DND-41 (cell line): ENCODE results near the gene CGB3.

ENCODE experiments used
- ATAC-seq: fragments of 200-7000 bp; cut with Tn5 transposase; 3 replicates; pipeline ENCODE4 v1.9.1; 2021; ENCODE audit warnings: low read depth; ENCODE audit not compliant: insufficient read depth
- DNase-seq: peaks from one replicate; pipeline ENCODE4 v3.0.0-alpha.2; 2020
- H2AFZ ChIP-seq: 2 replicates; pipeline ENCODE4 v1.6.0; 2012; ENCODE audit warnings: low read depth, low read length
- H3K27ac ChIP-seq: 2 replicates; pipeline ENCODE4 v1.5.1; 2012; ENCODE audit warnings: low read length, inconsistent platforms
- H3K27me3 ChIP-seq: fragments of 200-600 bp; sonication (generic); 2 replicates; pipeline ENCODE4 v1.6.0; 2012; ENCODE audit warnings: low read length, mild to moderate bottlenecking, inconsistent platforms; ENCODE audit not compliant: insufficient read depth, poor library complexity
- H3K36me3 ChIP-seq: 2 replicates; pipeline ENCODE4 v1.5.1; 2012; ENCODE audit warnings: low read length, inconsistent platforms; ENCODE audit not compliant: insufficient read depth
- H3K4me1 ChIP-seq: 2 replicates; pipeline ENCODE4 v1.5.1; 2012; ENCODE audit warnings: mild to moderate bottlenecking, low read length; ENCODE audit not compliant: insufficient read depth
- H3K4me2 ChIP-seq: 2 replicates; pipeline ENCODE4 v1.6.0; 2012; ENCODE audit warnings: mild to moderate bottlenecking, moderate library complexity, low read length, inconsistent platforms; ENCODE audit not compliant: insufficient read depth
- H3K4me3 ChIP-seq, 2 experiments: fragments of 200-600 bp in 1 of 2; shearing (Covaris generic) in 1 of 2; 2 replicates each; pipeline ENCODE4 v1.5.1; 2012 to 2016; ENCODE audit warnings: inconsistent platforms in 2 of 2, low read length in 2 of 2, mild to moderate bottlenecking in 2 of 2, low read depth in 1 of 2, moderate library complexity in 1 of 2
- H3K79me2 ChIP-seq: 2 replicates; pipeline ENCODE4 v1.6.0; 2012; ENCODE audit warnings: low read length, inconsistent platforms; ENCODE audit not compliant: insufficient read depth
- H3K9ac ChIP-seq: 2 replicates; pipeline ENCODE4 v1.6.0; 2012; ENCODE audit warnings: low read depth, mild to moderate bottlenecking, inconsistent platforms, low read length, moderate library complexity
- H3K9me3 ChIP-seq: 2 replicates; pipeline ENCODE4 v1.5.1; 2012; ENCODE audit warnings: low read length, moderate library complexity, mild to moderate bottlenecking, inconsistent platforms; ENCODE audit not compliant: insufficient read depth, severe bottlenecking
- H4K20me1 ChIP-seq: 2 replicates; pipeline ENCODE4 v1.6.0; 2012; ENCODE audit warnings: low read length; ENCODE audit not compliant: insufficient read depth
- CTCF ChIP-seq: IDR thresholded peaks from 2 replicates; pipeline ENCODE4 v1.5.1; 2012; ENCODE audit warnings: borderline replicate concordance, low read length, moderate library complexity, mild to moderate bottlenecking; ENCODE audit not compliant: poor library complexity, severe bottlenecking; ENCODE audit errors: extremely low read depth
- EZH2 ChIP-seq: IDR thresholded peaks from 3 replicates; pipeline ENCODE4 v1.6.1; 2012; ENCODE audit warnings: borderline replicate concordance, low read depth, mild to moderate bottlenecking, moderate library complexity, low read length, inconsistent platforms; ENCODE audit not compliant: severe bottlenecking

Gene CGB3

GRCh38 chr19:49067554-49067953, 43.4 kb upstream of the CGB3 start:
- H3K27ac ChIP-seq = no peak overlapping the region
- H3K27me3 ChIP-seq = peaks cover 10% of the 10 kb centered on the region
- H2AFZ ChIP-seq = no peak overlapping the region
- no peak overlapping the region for H3K9ac ChIP-seq
- ATAC-seq (no peak), DNase-seq (no peak)
- no peaks in the 10 kb centered on the region for H3K4me1 ChIP-seq
- no peaks in the 10 kb centered on the region for H3K79me2 ChIP-seq
- no peaks in the 10 kb centered on the region for H4K20me1 ChIP-seq
- TF ChIP-seq CTCF (no peak), EZH2 (no peak)
- no peak overlapping the region for H3K4me3 ChIP-seq
- no peak overlapping the region for H3K4me2 ChIP-seq
- H3K9me3 ChIP-seq = no peaks in the 10 kb centered on the region
- no peaks in the 10 kb centered on the region for H3K36me3 ChIP-seq

- peaks cover 10% of the 10 kb centered on the region for H3K27me3 ChIP-seq
- H3K4me1 ChIP-seq = no peaks in the 10 kb centered on the region
- H3K4me3 ChIP-seq = no peak overlapping the region
Measured at GRCh38 chr19:49065905-49066512, 41.9 kb upstream of the CGB3 start.

GRCh38 chr19:49064768-49065611, 40.9 kb upstream of the CGB3 start, which contains the start of gene NTF4:
NTF4 (minus strand) TSS chr19:49064818; CDS start chr19:49061997, 2,821 bp downstream.
- H3K4me2 ChIP-seq = no peak within 1 kb of the TSS

More at GRCh38 chr19:49065905-49066512, 41.9 kb upstream of the CGB3 start:
- Histone ChIP-seq H3K27ac (no peak overlapping the region), H3K36me3 (no peaks in the 10 kb centered on the region), H3K9ac (no peak overlapping the region), H3K79me2 (no peaks in the 10 kb centered on the region), H4K20me1 (no peaks in the 10 kb centered on the region), H3K4me2 (no peak overlapping the region), H2AFZ (no peak overlapping the region), H3K9me3 (no peaks in the 10 kb centered on the region)
- TF ChIP-seq EZH2 (no peak), CTCF (no peak)
- no peak for DNase-seq
- ATAC-seq = no peak

More at GRCh38 chr19:49064768-49065611, 40.9 kb upstream of the CGB3 start, which contains the start of gene NTF4:
- Histone ChIP-seq H3K79me2 (no peaks in the 10 kb centered on the region), H3K36me3 (no peaks in the 10 kb centered on the region), H3K9me3 (no peaks in the 10 kb centered on the region), H3K4me3 (no peak within 1 kb of the TSS), H2AFZ (no peak within 1 kb of the TSS), H3K27ac (no peak within 1 kb of the TSS), H3K9ac (no peak within 1 kb of the TSS), H3K4me1 (no peaks in the 10 kb centered on the region), H3K27me3 (peaks cover 10% of the 10 kb centered on the region), H4K20me1 (no peaks in the 10 kb centered on the region)
- DNase-seq = no peak
- no peak for ATAC-seq
- TF ChIP-seq EZH2 = no peak
- TF ChIP-seq CTCF = no peak
